GM19023 (cell line): ENCODE measurements around the gene SCGN.

Source experiments
- ATAC-seq: cut with Tn5 transposase; IDR thresholded peaks from one replicate; pipeline ENCODE4 v1.9.1; 2021; ENCODE audit warnings: mild to moderate bottlenecking, moderate library complexity; ENCODE audit not compliant: unreplicated experiment

The SCGN gene

GRCh38 chr6:25684565-25684964 is 32.5 kb downstream of the SCGN start:
- ATAC-seq: no peak

- no peak for ATAC-seq
Measured at GRCh38 chr6:25685251-25685650, 33.2 kb downstream of the SCGN start.

GRCh38 chr6:25685896-25686295 is 33.9 kb downstream of the SCGN start:
- ATAC-seq: no peak

- ATAC-seq: no peak
Measured at GRCh38 chr6:25686856-25687255, 34.8 kb downstream of the SCGN start.

- no peak for ATAC-seq
Measured at GRCh38 chr6:25689966-25690365, 38.0 kb downstream of the SCGN start.

- ATAC-seq: no peak
Measured at GRCh38 chr6:25691894-25692293, 39.9 kb downstream of the SCGN start.

GRCh38 chr6:25692472-25692871 is 40.5 kb downstream of the SCGN start:
- ATAC-seq: no peak

- ATAC-seq: no peak
Measured at GRCh38 chr6:25694366-25694765, 42.4 kb downstream of the SCGN start.

- ATAC-seq: no peak
Measured at GRCh38 chr6:25695671-25696070, 43.7 kb downstream of the SCGN start.

GRCh38 chr6:25697537-25698340 is 45.7 kb downstream of the SCGN start:
- ATAC-seq: no peak

- ATAC-seq: no peak
Measured at GRCh38 chr6:25698631-25699030, 46.6 kb downstream of the SCGN start.

GRCh38 chr6:25699649-25700048 is 47.6 kb downstream of the SCGN start:
- no peak for ATAC-seq

- no peak for ATAC-seq
Measured at GRCh38 chr6:25700761-25701160, 48.7 kb downstream of the SCGN start.

- ATAC-seq: no peak
Measured at GRCh38 chr6:25701807-25702206, 49.8 kb downstream of the SCGN start.

GRCh38 chr6:25703005-25703404 is 51.0 kb downstream of the SCGN start:
- no peak for ATAC-seq

- ATAC-seq: no peak
Measured at GRCh38 chr6:25704001-25704400, 52.0 kb downstream of the SCGN start.

- no peak for ATAC-seq
Measured at GRCh38 chr6:25706314-25707014, 54.4 kb downstream of the SCGN start.

GRCh38 chr6:25709761-25710160 is 57.7 kb downstream of the SCGN start:
- ATAC-seq: no peak

- no peak for ATAC-seq
Measured at GRCh38 chr6:25710287-25710686, 58.3 kb downstream of the SCGN start.

- no peak for ATAC-seq
Measured at GRCh38 chr6:25713824-25714223, 61.8 kb downstream of the SCGN start.

GRCh38 chr6:25714765-25715164 is 62.8 kb downstream of the SCGN start:
- no peak for ATAC-seq

GRCh38 chr6:25715794-25716193 is 63.8 kb downstream of the SCGN start:
- ATAC-seq: no peak
